Progenitor cell of endocrine pancreas (in vitro differentiated cells): Measurements from ENCODE around the gene ADCY10. TPM values are rescaled to one million over a fixed set of nuclear protein-coding genes. Genes with fewer than 3 reads are reported as not detected.

ENCODE experiments used
- DNase-seq: peaks from one replicate; pipeline ENCODE4 v3.0.0; 2021; ENCODE audit warnings: low spot score; ENCODE audit not compliant: unreplicated experiment
- H3K27ac Mint-ChIP-seq: 2 replicates; pipeline ENCODE4 v1.8.0; 2021; ENCODE audit warnings: mild to moderate bottlenecking, moderate library complexity, mixed read lengths
- H3K27me3 Mint-ChIP-seq: 2 replicates; pipeline ENCODE4 v1.8.0; 2021; ENCODE audit warnings: mixed read lengths
- H3K36me3 Mint-ChIP-seq: 2 replicates; pipeline ENCODE4 v1.8.0; 2022; ENCODE audit warnings: mixed read lengths; ENCODE audit not compliant: insufficient read depth
- H3K4me1 Mint-ChIP-seq: 2 replicates; pipeline ENCODE4 v1.8.0; 2021; ENCODE audit warnings: low read depth, mixed read lengths
- H3K4me3 Mint-ChIP-seq: 2 replicates; pipeline ENCODE4 v1.8.0; 2021; ENCODE audit warnings: low read depth, mild to moderate bottlenecking, moderate library complexity, mixed read lengths
- H3K9me3 Mint-ChIP-seq: 2 replicates; pipeline ENCODE4 v1.8.0; 2021; ENCODE audit warnings: low read depth, mixed read lengths
- total RNA-seq: library from RNA; stranded (reverse); gene quantifications from 2 replicates; pipeline ENCODE4 v1.2.1, GENCODE V29; 2021
- TF ChIP-seq, protein P1 (sequence below): fragments of 200-600 bp; sonication (generic); IDR thresholded peaks from one replicate; pipeline ENCODE4 v1.5.0; 2021; ENCODE audit warnings: antibody characterized with exemption, mild to moderate bottlenecking; ENCODE audit not compliant: unreplicated experiment

ADCY10 gene
- total RNA-seq, 1 donor from 2014 or later, result 0.60 TPM

DNA sequence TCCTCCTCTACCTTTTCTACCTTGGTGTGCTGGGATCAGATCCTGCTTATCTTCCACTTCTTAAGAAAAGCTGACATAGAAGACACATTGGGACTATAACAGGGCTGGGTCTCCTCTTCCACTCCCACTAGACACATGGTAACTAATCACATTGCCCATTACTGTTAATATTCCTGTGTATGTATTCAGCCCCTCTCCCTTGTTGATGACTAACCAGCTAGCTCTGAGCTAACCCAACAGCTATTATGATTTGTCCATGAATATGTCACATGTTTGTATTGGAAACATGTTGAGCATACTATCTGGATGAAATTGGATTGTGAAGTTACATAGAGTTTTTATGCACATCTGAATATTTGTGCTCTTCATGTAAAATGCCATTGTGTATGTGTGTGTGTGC, 139.2 kb downstream of the ADCY10 start:
- TF ChIP-seq, protein P1, sequence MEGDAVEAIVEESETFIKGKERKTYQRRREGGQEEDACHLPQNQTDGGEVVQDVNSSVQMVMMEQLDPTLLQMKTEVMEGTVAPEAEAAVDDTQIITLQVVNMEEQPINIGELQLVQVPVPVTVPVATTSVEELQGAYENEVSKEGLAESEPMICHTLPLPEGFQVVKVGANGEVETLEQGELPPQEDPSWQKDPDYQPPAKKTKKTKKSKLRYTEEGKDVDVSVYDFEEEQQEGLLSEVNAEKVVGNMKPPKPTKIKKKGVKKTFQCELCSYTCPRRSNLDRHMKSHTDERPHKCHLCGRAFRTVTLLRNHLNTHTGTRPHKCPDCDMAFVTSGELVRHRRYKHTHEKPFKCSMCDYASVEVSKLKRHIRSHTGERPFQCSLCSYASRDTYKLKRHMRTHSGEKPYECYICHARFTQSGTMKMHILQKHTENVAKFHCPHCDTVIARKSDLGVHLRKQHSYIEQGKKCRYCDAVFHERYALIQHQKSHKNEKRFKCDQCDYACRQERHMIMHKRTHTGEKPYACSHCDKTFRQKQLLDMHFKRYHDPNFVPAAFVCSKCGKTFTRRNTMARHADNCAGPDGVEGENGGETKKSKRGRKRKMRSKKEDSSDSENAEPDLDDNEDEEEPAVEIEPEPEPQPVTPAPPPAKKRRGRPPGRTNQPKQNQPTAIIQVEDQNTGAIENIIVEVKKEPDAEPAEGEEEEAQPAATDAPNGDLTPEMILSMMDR, result no peak
- Mint-ChIP-seq H3K4me1 (no peaks in the 10 kb centered on the region), H3K27ac (no peak overlapping the region), H3K36me3 (peaks cover 67% of the 10 kb centered on the region), H3K9me3 (peaks cover 6% of the 10 kb centered on the region), H3K27me3 (no peaks in the 10 kb centered on the region), H3K4me3 (no peak overlapping the region)
- no peak for DNase-seq

DNA sequence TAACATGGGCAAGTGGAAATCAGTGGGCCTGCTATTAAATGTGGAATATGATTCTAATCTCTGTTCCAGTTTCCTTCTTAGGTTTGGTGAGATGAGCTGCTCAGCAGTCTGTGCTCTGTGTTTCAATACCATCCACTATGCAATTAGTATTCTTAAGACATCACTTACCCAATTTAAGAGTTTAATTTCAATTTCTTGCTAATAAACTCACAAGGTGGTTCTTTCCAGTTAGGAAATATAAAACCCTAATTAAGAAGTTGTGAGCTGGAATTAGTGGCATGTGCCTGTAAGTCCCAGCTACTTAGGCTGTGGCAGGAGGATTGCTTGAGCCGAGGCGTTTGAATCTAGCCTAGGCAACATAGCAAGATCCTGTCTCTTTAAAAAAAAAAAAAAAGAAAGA, 140.4 kb downstream of the ADCY10 start:
- Mint-ChIP-seq H3K27me3 (no peaks in the 10 kb centered on the region), H3K4me1 (no peaks in the 10 kb centered on the region), H3K4me3 (no peak overlapping the region), H3K9me3 (peaks cover 3% of the 10 kb centered on the region), H3K27ac (no peak overlapping the region), H3K36me3 (peaks cover 67% of the 10 kb centered on the region)
- DNase-seq, result no peak
- TF ChIP-seq, protein P1, result no peak

DNA sequence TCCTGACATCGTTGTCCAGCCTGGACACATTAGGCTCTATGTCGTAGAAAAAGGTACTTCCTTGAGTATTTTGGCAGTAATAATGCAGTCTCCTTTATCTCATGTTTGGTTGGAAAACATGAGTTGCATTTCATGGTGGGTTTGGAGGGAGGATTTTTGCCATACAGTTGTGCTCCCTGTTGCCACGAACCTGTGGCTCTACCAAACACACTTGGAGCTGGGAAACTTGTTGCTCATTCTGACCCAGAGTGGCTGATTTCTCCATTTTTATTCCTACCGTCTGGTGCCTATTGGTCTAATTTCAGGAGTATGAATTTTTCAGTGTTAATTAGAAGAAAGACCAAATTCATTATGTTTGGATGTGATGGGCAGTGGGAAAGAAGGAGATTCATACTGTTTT, 141.5 kb downstream of the ADCY10 start:
- DNase-seq, result no peak
- H3K4me1 Mint-ChIP-seq, result peaks cover 2% of the 10 kb centered on the region

DNA sequence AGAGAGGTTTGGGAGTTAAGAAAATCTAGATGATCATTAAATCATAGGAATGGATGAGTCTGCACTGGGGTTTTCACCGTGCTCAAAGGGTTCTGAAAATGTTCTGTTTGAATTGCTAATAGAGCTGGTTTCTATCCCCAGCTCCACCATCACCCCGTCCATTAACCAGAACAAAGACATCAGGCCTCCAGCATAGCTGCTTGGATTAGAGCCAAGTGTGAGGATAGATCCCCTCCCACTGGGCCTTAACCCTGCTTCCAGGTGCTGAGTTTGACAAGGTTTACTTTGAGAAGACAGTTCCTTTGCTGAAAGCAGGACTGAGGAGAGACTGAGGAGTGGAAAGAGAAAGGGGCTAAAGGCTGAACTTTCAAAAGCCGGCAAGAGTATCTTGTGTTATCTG, 143.8 kb downstream of the ADCY10 start:
- H3K27ac Mint-ChIP-seq, result no peak overlapping the region
- peaks cover 6% of the 10 kb centered on the region for H3K4me1 Mint-ChIP-seq
- H3K27me3 Mint-ChIP-seq, result no peaks in the 10 kb centered on the region
- TF ChIP-seq, protein P1, result no peak
- H3K4me3 Mint-ChIP-seq, result no peak overlapping the region
- peaks cover 3% of the 10 kb centered on the region for H3K9me3 Mint-ChIP-seq
- H3K36me3 Mint-ChIP-seq, result peaks cover 62% of the 10 kb centered on the region
- no peak for DNase-seq

More for the DNA sequence above, 141.5 kb downstream of the ADCY10 start:
- TF ChIP-seq, protein P1, result no peak
- Mint-ChIP-seq H3K27ac (no peak overlapping the region), H3K9me3 (peaks cover 3% of the 10 kb centered on the region), H3K27me3 (no peaks in the 10 kb centered on the region), H3K36me3 (peaks cover 67% of the 10 kb centered on the region), H3K4me3 (no peak overlapping the region)

DNA sequence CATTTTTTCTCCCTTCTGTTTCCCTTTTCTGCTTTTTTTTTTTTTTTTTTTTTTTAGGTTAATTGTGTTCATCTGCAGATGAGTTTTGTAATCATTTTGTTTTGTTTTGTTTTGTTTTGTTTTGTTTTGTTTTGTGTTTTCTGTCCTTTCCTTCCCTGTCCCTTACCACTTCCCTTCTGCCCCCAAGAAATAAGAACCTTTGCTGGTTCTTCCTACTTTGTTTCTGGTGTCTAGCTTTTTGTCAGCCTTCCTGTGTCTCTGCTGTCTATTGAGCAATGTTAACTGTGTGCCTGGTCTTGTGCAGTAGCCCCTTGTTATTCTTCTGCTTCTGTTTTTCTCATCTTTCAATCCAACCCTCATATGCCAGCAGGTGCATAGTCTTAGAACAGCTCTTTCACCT, 146.2 kb downstream of the ADCY10 start:
- Mint-ChIP-seq H3K9me3 (peaks cover 3% of the 10 kb centered on the region), H3K27me3 (no peaks in the 10 kb centered on the region), H3K27ac (no peak overlapping the region), H3K4me1 (peaks cover 6% of the 10 kb centered on the region), H3K36me3 (peaks cover 51% of the 10 kb centered on the region), H3K4me3 (no peak overlapping the region)
- DNase-seq, result no peak
- TF ChIP-seq, protein P1, result no peak
